GM12878 (cell line): ENCODE results near the gene SSX2IP. TPM values are rescaled to one million over a fixed set of nuclear protein-coding genes. Genes with fewer than 3 reads are reported as not detected.

Experiments used
- ATAC-seq: fragments of 200-7000 bp; cut with Tn5 transposase; 3 replicates; pipeline ENCODE4 v1.9.1; 2020; ENCODE audit warnings: mild to moderate bottlenecking, moderate library complexity
- BruUV-seq: library from RNA; stranded (reverse); fragments of 400-500 nt; replicated peaks from 2 replicates; lab custom pipeline; 2021; lab: Mats Ljungman, UMichigan
- CTCF ChIA-PET: fragments of 300-600 bp; sonication (Branson Sonifier 250); formaldehyde crosslinking; extraction: SDS; loops from one replicate; lab custom pipeline; 2021; ENCODE audit warnings: inconsistent platforms; lab: Yijun Ruan, JAX
- POLR2A ChIA-PET: fragments of 350-600 bp; formaldehyde crosslinking; extraction: SDS; loops from one replicate; lab custom pipeline; 2021; ENCODE audit warnings: inconsistent platforms; lab: Charles Lee
- RAD21 ChIA-PET: fragments of 300-600 bp; sonication (Branson Sonifier 250); formaldehyde crosslinking; loops from one replicate; lab custom pipeline; 2023; ENCODE audit warnings: antibody characterized with exemption; ENCODE audit not compliant: unreplicated experiment; lab: Charles Lee
- SMC1A ChIA-PET: fragments of 300-600 bp; sonication (Branson Sonifier 250); formaldehyde crosslinking; loops from one replicate; lab custom pipeline; 2023; ENCODE audit not compliant: unreplicated experiment, uncharacterized antibody; lab: Charles Lee
- DNase-seq: peaks from one replicate; pipeline ENCODE4 v3.0.0-alpha.2; 2011; ENCODE audit warnings: low read depth, low spot score
- FAIRE-seq: peaks from 3 replicates; lab custom pipeline; 2011; peaks lifted over from hg19 to GRCh38; lab: Jason Lieb, UNC
- H2AFZ ChIP-seq: 2 replicates; pipeline ENCODE4 v1.6.0; 2011; ENCODE audit warnings: low read depth, low read length, control low read depth; ENCODE audit not compliant: control insufficient read depth
- H3K27ac ChIP-seq: 2 replicates; pipeline ENCODE4 v1.5.1; 2011; ENCODE audit warnings: control low read depth; ENCODE audit not compliant: control insufficient read depth, insufficient read depth
- H3K27me3 ChIP-seq, 2 experiments: replicated peaks in 1 of 2; 2 replicates each; pipeline versions ENCODE4 v1.6.0 to v1.6.1; 2011; ENCODE audit warnings: low read length in 1 of 2; ENCODE audit not compliant: control insufficient read depth in 2 of 2, insufficient read depth in 2 of 2
- H3K36me3 ChIP-seq, 2 experiments: 2 replicates each; pipeline ENCODE4 v1.5.1; 2011; ENCODE audit warnings: low read length in 1 of 2; ENCODE audit not compliant: control insufficient read depth in 2 of 2, insufficient read depth in 2 of 2
- H3K4me1 ChIP-seq: 2 replicates; pipeline ENCODE4 v1.6.1; 2011; ENCODE audit warnings: mild to moderate bottlenecking, low read length, moderate library complexity, mixed read lengths; ENCODE audit not compliant: control insufficient read depth, insufficient read depth
- H3K4me2 ChIP-seq: 2 replicates; pipeline ENCODE4 v1.6.0; 2011; ENCODE audit warnings: control low read depth; ENCODE audit not compliant: control insufficient read depth, insufficient read depth
- H3K4me3 ChIP-seq: fragments of 200-600 bp; sonication (generic); 2 replicates; pipeline ENCODE4 v1.5.1; 2016
- H3K79me2 ChIP-seq: 2 replicates; pipeline ENCODE4 v1.6.0; 2011; ENCODE audit warnings: low read length; ENCODE audit not compliant: control insufficient read depth, insufficient read depth
- H3K9ac ChIP-seq: 2 replicates; pipeline ENCODE4 v1.8.0; 2011; ENCODE audit warnings: low read length, control low read depth, mixed read lengths; ENCODE audit not compliant: control insufficient read depth, insufficient read depth
- H3K9me3 ChIP-seq: replicated peaks from 3 replicates; pipeline ENCODE4 v1.5.1; 2011; ENCODE audit warnings: mild to moderate bottlenecking, low read length; ENCODE audit not compliant: control insufficient read depth, insufficient read depth
- H4K20me1 ChIP-seq: 2 replicates; pipeline ENCODE4 v1.6.0; 2011; ENCODE audit not compliant: control insufficient read depth, insufficient read depth
- CHD4 ChIP-seq: fragments of 200-600 bp; sonication (generic); IDR thresholded peaks from 2 replicates; pipeline ENCODE4 v1.6.1; 2016; ENCODE audit warnings: mild to moderate bottlenecking
- ESRRA ChIP-seq: IDR thresholded peaks from 2 replicates; pipeline ENCODE4 v1.6.1; 2012; ENCODE audit warnings: mild to moderate bottlenecking, low read length, improper control_type of control experiment
- FOXK2 ChIP-seq: fragments of 450-650 bp; IDR thresholded peaks from 2 replicates; pipeline ENCODE4 v1.6.1; 2017; ENCODE audit warnings: mild to moderate bottlenecking, moderate library complexity
- IRF4 ChIP-seq: IDR thresholded peaks from 2 replicates; pipeline ENCODE4 v1.6.1; 2011; ENCODE audit warnings: low read depth, low read length
- NFXL1 ChIP-seq: fragments of 450-650 bp; IDR thresholded peaks from 2 replicates; pipeline ENCODE4 v1.6.1; 2017; ENCODE audit warnings: antibody characterized with exemption, mild to moderate bottlenecking, borderline replicate concordance
- NFYB ChIP-seq: IDR thresholded peaks from 2 replicates; pipeline ENCODE4 v1.6.1; 2011; ENCODE audit warnings: low read depth, mild to moderate bottlenecking, low read length, improper control_type of control experiment, moderate library complexity; ENCODE audit not compliant: insufficient read depth
- NR2C2 ChIP-seq: IDR thresholded peaks from 2 replicates; pipeline ENCODE4 v1.6.1; 2011; ENCODE audit warnings: borderline replicate concordance, low read depth; ENCODE audit not compliant: control insufficient read depth, insufficient read length
- PML ChIP-seq: IDR thresholded peaks from 2 replicates; pipeline ENCODE4 v1.6.1; 2012; ENCODE audit warnings: low read length, inconsistent platforms
- SPI1 ChIP-seq: IDR thresholded peaks from 2 replicates; pipeline ENCODE4 v1.6.1; 2011; ENCODE audit warnings: low read depth, mild to moderate bottlenecking, low read length, moderate library complexity, borderline replicate concordance; ENCODE audit not compliant: insufficient read depth
- STAT3 ChIP-seq: IDR thresholded peaks from 2 replicates; pipeline ENCODE4 v1.6.1; 2011; ENCODE audit warnings: low read depth, low read length, improper control_type of control experiment
- ZNF207 ChIP-seq: fragments of 450-650 bp; IDR thresholded peaks from 2 replicates; pipeline ENCODE4 v1.6.1; 2014; ENCODE audit warnings: antibody characterized with exemption, mild to moderate bottlenecking, borderline replicate concordance
- ZNF622 ChIP-seq: fragments of 450-650 bp; IDR thresholded peaks from 2 replicates; pipeline ENCODE4 v1.6.1; 2017; ENCODE audit warnings: mild to moderate bottlenecking, inconsistent platforms
- WGBS: methylation state at CpG from one replicate; pipeline ENCODE4 v1.1.6; 2016; ENCODE audit warnings: low lambda C conversion rate; ENCODE audit not compliant: insufficient replicate concordance, insufficient coverage; ENCODE audit errors: missing lambda C conversion rate; 5-methylcytosine and 5-hydroxymethylcytosine counted together
- in situ Hi-C: fragments of 300-500 bp; cut with MboI; formaldehyde crosslinking; loops from 9 replicates; pipeline ENCODE4 v1.14.3; 2018; ENCODE audit warnings: mixed read lengths
- intact Hi-C: fragments of 100-400 bp; cut with micrococcal nuclease; formaldehyde crosslinking; loops from one replicate; pipeline ENCODE4 v1.14.2; 2022; ENCODE audit not compliant: unreplicated experiment
- polyA plus RNA-seq, 11 experiments: library from polyadenylated mRNA; depleted of rRNA in 4 of 11; unstranded in 6 of 11; stranded (reverse) in 5 of 11; fragments of >200 nt; fragmentation: Nextera tagmentation in 4 of 11; fragmentation: Illumina TruSeq in 1 of 11; extraction: Ambion mirVana in 4 of 11; extraction: Trizol in 1 of 11; gene quantifications; 1 replicate in 1 of 11; 2 replicates in 10 of 11; pipeline versions ENCODE4 v1.2.1 to v1.2.3, GENCODE V29; 2011 to 2016; ENCODE audit warnings: inconsistent platforms in 2 of 11, missing spikeins in 2 of 11, low read depth in 1 of 11
- total RNA-seq, 4 experiments: library from RNA; depleted of rRNA in 3 of 4; stranded (reverse); fragments of >200 nt in 3 of 4; fragmentation: Illumina TruSeq in 1 of 4; extraction: Trizol in 1 of 4; gene quantifications; 2 replicates each; pipeline versions ENCODE4 v1.2.1 to v1.2.3, GENCODE V29; 2013 to 2021
- TF ChIP-seq, protein P1 (sequence below): fragments of 450-650 bp; IDR thresholded peaks from 2 replicates; pipeline ENCODE4 v1.6.1; 2017; ENCODE audit warnings: low read depth, mild to moderate bottlenecking, moderate library complexity
- TF ChIP-seq, protein P2 (sequence below): fragments of 450-650 bp; IDR thresholded peaks from 2 replicates; pipeline ENCODE4 v1.6.1; 2017; ENCODE audit warnings: mild to moderate bottlenecking, low read depth, inconsistent platforms; ENCODE audit not compliant: poor library complexity, severe bottlenecking

The SSX2IP gene
- total and polyA plus RNA-seq, 10 of the 15 experiments (the other 5 are each of a cell fraction or from before 2014, with no cell fraction given), result 3.3 to 14.0 (median 10.4) TPM

GRCh38 chr1:84738237-84738636 lies 48.0 kb upstream of the SSX2IP start:
- Histone ChIP-seq H3K4me2 (no peak overlapping the region), H3K9me3 (no peaks in the 10 kb centered on the region), H3K27me3 (no peaks in the 10 kb centered on the region; a peak in 1 of 4 replicates), H4K20me1 (no peaks in the 10 kb centered on the region), H3K4me1 (no peaks in the 10 kb centered on the region), H3K9ac (no peak overlapping the region), H3K27ac (no peak overlapping the region), H3K79me2 (no peaks in the 10 kb centered on the region), H3K36me3 (no peaks in the 10 kb centered on the region), H3K4me3 (no peak overlapping the region), H2AFZ (no peak overlapping the region)
- SMC1A ChIA-PET, result interaction anchor here (0.6 to 4.2 kb wide), 4 partner anchors 12 to 67 kb away, joined by 3 to 20 read pairs (median 3); no protein-coding TSS in a partner anchor
- FAIRE-seq, result no peak
- no TSS peak for BruUV-seq
- DNase-seq, result no peak
- intact Hi-C loops (no loop called here), in situ Hi-C loops (no loop called here)
- POLR2A ChIA-PET, result interaction anchor here (0.7 kb wide), 1 partner anchor 9 kb away, joined by 3 read pairs; no protein-coding TSS in a partner anchor
- CTCF ChIA-PET, result interaction anchor here (1.0 kb wide), 1 partner anchor 521 kb away, joined by 3 read pairs; the partner anchor contains the start of gene C1orf52
- 75% methylated on average over 13 of the region's 13 CpGs for WGBS
- no peak for TF ChIP-seq PML
- TF ChIP-seq, protein P1, sequence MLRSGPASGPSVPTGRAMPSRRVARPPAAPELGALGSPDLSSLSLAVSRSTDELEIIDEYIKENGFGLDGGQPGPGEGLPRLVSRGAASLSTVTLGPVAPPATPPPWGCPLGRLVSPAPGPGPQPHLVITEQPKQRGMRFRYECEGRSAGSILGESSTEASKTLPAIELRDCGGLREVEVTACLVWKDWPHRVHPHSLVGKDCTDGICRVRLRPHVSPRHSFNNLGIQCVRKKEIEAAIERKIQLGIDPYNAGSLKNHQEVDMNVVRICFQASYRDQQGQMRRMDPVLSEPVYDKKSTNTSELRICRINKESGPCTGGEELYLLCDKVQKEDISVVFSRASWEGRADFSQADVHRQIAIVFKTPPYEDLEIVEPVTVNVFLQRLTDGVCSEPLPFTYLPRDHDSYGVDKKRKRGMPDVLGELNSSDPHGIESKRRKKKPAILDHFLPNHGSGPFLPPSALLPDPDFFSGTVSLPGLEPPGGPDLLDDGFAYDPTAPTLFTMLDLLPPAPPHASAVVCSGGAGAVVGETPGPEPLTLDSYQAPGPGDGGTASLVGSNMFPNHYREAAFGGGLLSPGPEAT, result no peak
- TF ChIP-seq ESRRA, result no peak
- no peak for ATAC-seq
- RAD21 ChIA-PET, result interaction anchor here (2.1 kb wide), 1 partner anchor 20 kb away, joined by 5 read pairs; no protein-coding TSS in a partner anchor

GRCh38 chr1:84737590-84737989 lies 47.3 kb upstream of the SSX2IP start:
- RAD21 ChIA-PET, result interaction anchor here (1.7 to 2.1 kb wide), 2 partner anchors 21 to 49 kb away, joined by 3 to 5 read pairs; no protein-coding TSS in a partner anchor
- TF ChIP-seq NR2C2 (no peak), IRF4 (no peak), CHD4 (no peak), FOXK2 (no peak), ZNF622 (no peak), NFYB (no peak), ZNF207 (no peak), STAT3 (no peak), SPI1 (no peak), NFXL1 (no peak)
- TF ChIP-seq, protein P2, sequence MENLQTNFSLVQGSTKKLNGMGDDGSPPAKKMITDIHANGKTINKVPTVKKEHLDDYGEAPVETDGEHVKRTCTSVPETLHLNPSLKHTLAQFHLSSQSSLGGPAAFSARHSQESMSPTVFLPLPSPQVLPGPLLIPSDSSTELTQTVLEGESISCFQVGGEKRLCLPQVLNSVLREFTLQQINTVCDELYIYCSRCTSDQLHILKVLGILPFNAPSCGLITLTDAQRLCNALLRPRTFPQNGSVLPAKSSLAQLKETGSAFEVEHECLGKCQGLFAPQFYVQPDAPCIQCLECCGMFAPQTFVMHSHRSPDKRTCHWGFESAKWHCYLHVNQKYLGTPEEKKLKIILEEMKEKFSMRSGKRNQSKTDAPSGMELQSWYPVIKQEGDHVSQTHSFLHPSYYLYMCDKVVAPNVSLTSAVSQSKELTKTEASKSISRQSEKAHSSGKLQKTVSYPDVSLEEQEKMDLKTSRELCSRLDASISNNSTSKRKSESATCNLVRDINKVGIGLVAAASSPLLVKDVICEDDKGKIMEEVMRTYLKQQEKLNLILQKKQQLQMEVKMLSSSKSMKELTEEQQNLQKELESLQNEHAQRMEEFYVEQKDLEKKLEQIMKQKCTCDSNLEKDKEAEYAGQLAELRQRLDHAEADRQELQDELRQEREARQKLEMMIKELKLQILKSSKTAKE, result no peak

More at GRCh38 chr1:84737590-84737989, 47.3 kb upstream of the SSX2IP start:
- ChIA-PET POLR2A (interaction anchor here (0.7 kb wide), 1 partner anchor 9 kb away, joined by 3 read pairs; no protein-coding TSS in a partner anchor), CTCF (interaction anchor here (0.6 to 1.1 kb wide), 4 partner anchors 56 to 522 kb away, joined by 3 read pairs; partner anchors contain the start of gene C1orf52), SMC1A (interaction anchor here (0.6 to 4.2 kb wide), 6 partner anchors 11 to 338 kb away, joined by 3 to 20 read pairs (median 3); no protein-coding TSS in a partner anchor)
- ATAC-seq (no peak), DNase-seq (no peak), FAIRE-seq (no peak)
- H2AFZ ChIP-seq, result no peak overlapping the region
- H4K20me1 ChIP-seq, result no peaks in the 10 kb centered on the region
- H3K9ac ChIP-seq, result no peak overlapping the region
- in situ Hi-C loops, result no loop called here
- H3K4me3 ChIP-seq, result no peak overlapping the region
- H3K27me3 ChIP-seq, result no peaks in the 10 kb centered on the region
- no peaks in the 10 kb centered on the region for H3K9me3 ChIP-seq
- H3K79me2 ChIP-seq, result no peaks in the 10 kb centered on the region
- no peak overlapping the region for H3K27ac ChIP-seq
- intact Hi-C loops, result no loop called here
- WGBS, result 90% methylated on average over 4 of the region's 4 CpGs
- no TSS peak for BruUV-seq
- no peak overlapping the region for H3K4me2 ChIP-seq
- H3K4me1 ChIP-seq, result no peaks in the 10 kb centered on the region
- no peaks in the 10 kb centered on the region for H3K36me3 ChIP-seq
